OCI-LY3 (cell line): Measurements from ENCODE around the gene VOPP1.

ENCODE experiments used
- CTCF ChIP-seq: fragments of 200-600, 300-600 bp; sonication (generic); IDR thresholded peaks from 2 replicates; pipeline ENCODE4 v1.5.1; 2014; ENCODE audit warnings: antibody characterized with exemption, low read length, low read depth
- EZH2phosphoT487 ChIP-seq: fragments of 200-600 bp; shearing (Covaris generic); IDR thresholded peaks from 2 replicates; pipeline ENCODE4 v1.6.1; 2018; ENCODE audit warnings: antibody characterized with exemption, mixed run types, low read depth

GRCh38 chr7:55570218-55570873 lies 2.0 kb downstream of the VOPP1 start:
- no peak for TF ChIP-seq CTCF
- no peak for TF ChIP-seq EZH2phosphoT487
